A549 (cell line): ENCODE results near the gene LIMA1.

Source experiments
- CEBPB ChIP-seq, 2 experiments: fragments of >200 bp in 1 of 2; sonication (Bioruptor Twin) in 1 of 2; formaldehyde crosslinking in 1 of 2; IDR thresholded peaks; 2 replicates each; pipeline ENCODE4 v1.6.1; 2012 to 2016
- CHD4 ChIP-seq: fragments of 200-600 bp; sonication (generic); IDR thresholded peaks from 2 replicates; pipeline ENCODE4 v1.6.1; 2016; ENCODE audit warnings: antibody characterized with exemption, mild to moderate bottlenecking, borderline replicate concordance
- EP300 ChIP-seq, 2 experiments: fragments of >200 bp; sonication (Bioruptor Twin); formaldehyde crosslinking; IDR thresholded peaks; 2 replicates in 1 of 2; 3 replicates in 1 of 2; pipeline ENCODE4 v1.6.1; 2016 to 2017
- KDM1A ChIP-seq: fragments of 200-600 bp; sonication (generic); IDR thresholded peaks from 2 replicates; pipeline ENCODE4 v1.6.1; 2016; ENCODE audit warnings: low read depth, mild to moderate bottlenecking
- MYC ChIP-seq: IDR thresholded peaks from 2 replicates; pipeline ENCODE4 v1.6.1; 2012; ENCODE audit warnings: mild to moderate bottlenecking, inconsistent platforms, low read length, improper control_type of control experiment, borderline replicate concordance
- POLR2A ChIP-seq: IDR thresholded peaks from 2 replicates; pipeline ENCODE4 v1.6.1; 2012; ENCODE audit warnings: mild to moderate bottlenecking, low read length
- POLR2AphosphoS2 ChIP-seq: conservative IDR thresholded peaks from 2 replicates; pipeline ENCODE4 v1.6.1; 2012; ENCODE audit warnings: low read length, improper control_type of control experiment, inconsistent platforms
- REST ChIP-seq: fragments of 200-600 bp; sonication (generic); IDR thresholded peaks from 2 replicates; pipeline ENCODE4 v1.6.1; 2016; ENCODE audit warnings: antibody characterized with exemption, mild to moderate bottlenecking, moderate library complexity
- RFX5 ChIP-seq: fragments of 450-650 bp; IDR thresholded peaks from 2 replicates; pipeline ENCODE4 v1.7.1; 2014; ENCODE audit warnings: antibody characterized with exemption, mild to moderate bottlenecking, moderate library complexity
- SREBF2 ChIP-seq: fragments of 450-650 bp; IDR thresholded peaks from 2 replicates; pipeline ENCODE4 v1.6.1; 2014; ENCODE audit warnings: mild to moderate bottlenecking, moderate library complexity
- TP53 ChIP-seq: fragments of 250-450 bp; sonication (Bioruptor Pico); IDR thresholded peaks from 2 replicates; pipeline ENCODE4 v1.5.0; 2021; ENCODE audit warnings: mild to moderate bottlenecking, moderate library complexity
- ZFP36 ChIP-seq: fragments of 450-650 bp; IDR thresholded peaks from 2 replicates; pipeline ENCODE4 v1.6.1; 2014; ENCODE audit warnings: borderline replicate concordance; ENCODE audit not compliant: partially characterized antibody
- TF ChIP-seq, protein P1 (sequence below): fragments of >200 bp; sonication (Bioruptor Twin); formaldehyde crosslinking; IDR thresholded peaks from 3 replicates; pipeline ENCODE4 v1.5.1; 2016

DNA sequence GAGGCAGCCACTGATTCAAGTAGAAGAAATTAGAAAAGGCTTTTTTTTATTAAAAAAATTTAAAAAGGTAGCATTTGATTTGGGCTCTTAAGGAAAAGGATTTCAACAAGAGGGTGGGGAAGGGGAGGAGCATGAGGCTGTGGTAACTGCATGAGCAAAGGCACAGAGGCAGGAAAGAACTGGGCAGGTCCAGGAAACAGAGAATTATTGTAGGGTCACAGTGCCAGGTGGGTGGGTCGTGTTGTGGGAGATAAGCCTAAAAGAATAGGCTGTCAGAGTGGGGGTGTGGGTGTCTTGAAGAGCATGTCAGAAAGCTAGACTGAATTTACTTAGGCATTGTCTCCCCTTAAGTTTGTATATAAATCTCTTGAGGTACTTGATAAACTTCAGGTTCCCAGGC is 7.8 kb downstream of the LIMA1 start:
- TF ChIP-seq, protein P1, sequence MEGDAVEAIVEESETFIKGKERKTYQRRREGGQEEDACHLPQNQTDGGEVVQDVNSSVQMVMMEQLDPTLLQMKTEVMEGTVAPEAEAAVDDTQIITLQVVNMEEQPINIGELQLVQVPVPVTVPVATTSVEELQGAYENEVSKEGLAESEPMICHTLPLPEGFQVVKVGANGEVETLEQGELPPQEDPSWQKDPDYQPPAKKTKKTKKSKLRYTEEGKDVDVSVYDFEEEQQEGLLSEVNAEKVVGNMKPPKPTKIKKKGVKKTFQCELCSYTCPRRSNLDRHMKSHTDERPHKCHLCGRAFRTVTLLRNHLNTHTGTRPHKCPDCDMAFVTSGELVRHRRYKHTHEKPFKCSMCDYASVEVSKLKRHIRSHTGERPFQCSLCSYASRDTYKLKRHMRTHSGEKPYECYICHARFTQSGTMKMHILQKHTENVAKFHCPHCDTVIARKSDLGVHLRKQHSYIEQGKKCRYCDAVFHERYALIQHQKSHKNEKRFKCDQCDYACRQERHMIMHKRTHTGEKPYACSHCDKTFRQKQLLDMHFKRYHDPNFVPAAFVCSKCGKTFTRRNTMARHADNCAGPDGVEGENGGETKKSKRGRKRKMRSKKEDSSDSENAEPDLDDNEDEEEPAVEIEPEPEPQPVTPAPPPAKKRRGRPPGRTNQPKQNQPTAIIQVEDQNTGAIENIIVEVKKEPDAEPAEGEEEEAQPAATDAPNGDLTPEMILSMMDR, result no peak
- TF ChIP-seq POLR2A (no peak), POLR2AphosphoS2 (no peak), MYC (no peak), KDM1A (no peak), CHD4 (no peak), EP300 (IDR thresholded peaks at IDR 0.05) (no peak), TP53 (CRISPR knock-in tag) (no peak), ZFP36 (no peak), REST (no peak), SREBF2 (no peak), CEBPB (IDR thresholded peaks at IDR 0.05) (no peak), RFX5 (no peak)
